SK-N-SH (cell line): ENCODE results near the gene BUB3. TPM values are rescaled to one million over a fixed set of nuclear protein-coding genes. Genes with fewer than 3 reads are reported as not detected.

ENCODE experiments used
- CTCF ChIA-PET: fragments of 300-600, 350-600 bp; formaldehyde crosslinking; extraction: SDS; loops from one replicate; lab custom pipeline; 2021; lab: Yijun Ruan, JAX
- POLR2A ChIA-PET: fragments of 350-600 bp; sonication (Branson Sonifier 250); formaldehyde crosslinking; extraction: SDS; loops from one replicate; lab custom pipeline; 2020; ENCODE audit warnings: antibody characterized with exemption, inconsistent platforms; lab: Yijun Ruan, JAX
- DNase-seq: peaks from one replicate; pipeline ENCODE4 v3.0.0; 2012
- H2AFZ ChIP-seq: fragments of 200-600 bp; sonication (generic); 2 replicates; pipeline ENCODE4 v1.8.1; 2016; ENCODE audit warnings: antibody characterized with exemption, mild to moderate bottlenecking, low read depth
- H3F3A ChIP-seq: fragments of 200-600 bp; sonication (generic); replicated peaks from 2 replicates; pipeline ENCODE3; 2016; ENCODE audit warnings: antibody characterized with exemption, mild to moderate bottlenecking; ENCODE audit not compliant: insufficient read depth
- H3K27ac ChIP-seq, 2 experiments: fragments of 200-500 bp in 1 of 2; fragments of 200-600 bp in 1 of 2; sonication (Bioruptor generic) in 1 of 2; sonication (generic), shearing (Covaris generic) in 1 of 2; 2 replicates each; pipeline versions ENCODE4 v1.5.1 to v1.6.1; 2014 to 2016; ENCODE audit warnings: low read depth in 2 of 2, inconsistent platforms in 1 of 2, low read length in 1 of 2, mild to moderate bottlenecking in 1 of 2, mixed read lengths in 1 of 2
- H3K27me3 ChIP-seq: fragments of 200-600 bp; sonication (generic), shearing (Covaris generic); 2 replicates; pipeline ENCODE4 v1.6.1; 2016; ENCODE audit warnings: mixed run types; ENCODE audit not compliant: insufficient read depth
- H3K36me3 ChIP-seq, 2 experiments: fragments of 200-500 bp in 1 of 2; fragments of 200-600 bp in 1 of 2; sonication (Bioruptor generic) in 1 of 2; sonication (generic) in 1 of 2; replicated peaks in 1 of 2; 2 replicates each; pipeline versions ENCODE3 to v1.5.1; 2014 to 2016; ENCODE audit warnings: low read length in 1 of 2, mild to moderate bottlenecking in 1 of 2; ENCODE audit not compliant: insufficient read depth in 2 of 2, control insufficient read depth in 1 of 2
- H3K4me1 ChIP-seq, 2 experiments: fragments of 200-500 bp in 1 of 2; fragments of 200-600 bp in 1 of 2; sonication (Bioruptor generic) in 1 of 2; sonication (generic), shearing (Covaris generic) in 1 of 2; 2 replicates each; pipeline versions ENCODE4 v1.5.1 to v1.6.1; 2014 to 2016; ENCODE audit warnings: low read depth in 1 of 2, low read length in 1 of 2, mixed run types in 1 of 2; ENCODE audit not compliant: insufficient read depth in 2 of 2, control insufficient read depth in 1 of 2
- H3K4me2 ChIP-seq: fragments of 200-600 bp; sonication (generic), shearing (Covaris generic); 2 replicates; pipeline ENCODE4 v1.6.1; 2017; ENCODE audit warnings: mixed run types
- H3K4me3 ChIP-seq, 2 experiments: fragments of 200-500 bp in 1 of 2; fragments of 200-600 bp in 1 of 2; sonication (Bioruptor generic) in 1 of 2; sonication (generic), shearing (Covaris generic) in 1 of 2; 2 replicates each; pipeline versions ENCODE4 v1.5.1 to v1.8.1; 2014 to 2016; ENCODE audit warnings: low read depth in 2 of 2, inconsistent platforms in 1 of 2, low read length in 1 of 2, mild to moderate bottlenecking in 1 of 2, mixed read lengths in 1 of 2, moderate library complexity in 1 of 2
- H3K79me2 ChIP-seq: fragments of 200-600 bp; sonication (generic); 2 replicates; pipeline ENCODE4 v1.8.1; 2017; ENCODE audit warnings: mild to moderate bottlenecking; ENCODE audit not compliant: insufficient read depth
- H3K9ac ChIP-seq: fragments of 200-600 bp; sonication (generic); 2 replicates; pipeline ENCODE4 v1.6.1; 2017; ENCODE audit warnings: mixed run types
- H3K9me2 ChIP-seq: fragments of 200-600 bp; sonication (generic); 2 replicates; pipeline ENCODE4 v1.6.1; 2017; ENCODE audit warnings: mixed run types
- H3K9me3 ChIP-seq: fragments of 200-600 bp; sonication (generic); 2 replicates; pipeline ENCODE4 v1.6.1; 2017; ENCODE audit warnings: mixed run types, mild to moderate bottlenecking, moderate library complexity
- H4K20me1 ChIP-seq: fragments of 200-600 bp; sonication (generic); 2 replicates; pipeline ENCODE4 v1.6.1; 2017; ENCODE audit warnings: mild to moderate bottlenecking, mixed run types; ENCODE audit not compliant: insufficient read depth
- CHD2 ChIP-seq: fragments of 150-350 bp; IDR thresholded peaks from 2 replicates; pipeline ENCODE4 v1.6.1; 2018; ENCODE audit warnings: low read length; ENCODE audit not compliant: partially characterized antibody
- FOSL2 ChIP-seq: IDR thresholded peaks from 2 replicates; pipeline ENCODE4 v1.4.0; 2012; ENCODE audit warnings: low read depth, mild to moderate bottlenecking, moderate library complexity, borderline replicate concordance
- GATA2 ChIP-seq: sonication (generic); formaldehyde crosslinking; IDR thresholded peaks from 2 replicates; pipeline ENCODE4 v1.5.0; 2020; ENCODE audit warnings: mild to moderate bottlenecking, missing genetic modification reagents
- PBX3 ChIP-seq: IDR thresholded peaks from 2 replicates; pipeline ENCODE4; 2012
- RCOR1 ChIP-seq: fragments of 150-350 bp; IDR thresholded peaks from 2 replicates; pipeline ENCODE4 v1.6.1; 2017; ENCODE audit warnings: antibody characterized with exemption, low read length
- RXRA ChIP-seq: IDR thresholded peaks from 2 replicates; pipeline ENCODE4 v1.4.0; 2012; ENCODE audit warnings: low read depth, mild to moderate bottlenecking, borderline replicate concordance
- SMC3 ChIP-seq: IDR thresholded peaks from 2 replicates; pipeline ENCODE4 v1.6.1; 2012; ENCODE audit warnings: low read depth, low read length, improper control_type of control experiment
- TEAD4 ChIP-seq: IDR thresholded peaks from 2 replicates; pipeline ENCODE4 v1.4.0; 2012; ENCODE audit warnings: mild to moderate bottlenecking, borderline replicate concordance; ENCODE audit not compliant: insufficient read depth
- USF1 ChIP-seq: IDR thresholded peaks from 2 replicates; pipeline ENCODE4 v1.4.0; 2012; ENCODE audit warnings: low read depth, borderline replicate concordance
- WGBS: methylation state at CpG from one replicate; pipeline ENCODE4 v1.1.6; 2017; ENCODE audit warnings: low lambda C conversion rate; 5-methylcytosine and 5-hydroxymethylcytosine counted together
- polyA plus RNA-seq, 3 experiments: library from polyadenylated mRNA; depleted of rRNA; stranded (reverse); fragments of >200 nt; gene quantifications; 2 replicates each; pipeline ENCODE4 v1.2.3, GENCODE V29; 2012

BUB3 gene
- polyA plus RNA-seq, 1 of the 3 experiments (the other 2 are of a cell fraction): 202 TPM

GRCh38 chr10:123212063-123212462, 57.9 kb downstream of the BUB3 start:
- Histone ChIP-seq H4K20me1 (no peaks in the 10 kb centered on the region), H3K4me3 (no peak overlapping the region), H3K27me3 (no peaks in the 10 kb centered on the region), H3K27ac (peak overlapping the region in 1 of 2 experiments; percentile 81; a peak in 2 of 4 replicates), H3F3A (no peaks in the 10 kb centered on the region), H3K79me2 (no peaks in the 10 kb centered on the region), H2AFZ (no peak overlapping the region), H3K4me1 (peaks cover 0 to 9% of the 10 kb centered on the region in 2 experiments; a peak in 2 of 4 replicates), H3K9me2 (no peaks in the 10 kb centered on the region), H3K4me2 (no peak overlapping the region), H3K9ac (no peak overlapping the region), H3K36me3 (peaks cover 0 to 5% of the 10 kb centered on the region in 2 experiments), H3K9me3 (no peaks in the 10 kb centered on the region; the same call in 1 of the 2 replicates)
- ChIA-PET POLR2A (no interaction called here), CTCF (interaction anchor here (0.9 kb wide), 1 partner anchor 10 kb away, joined by 3 read pairs; no protein-coding TSS in a partner anchor)
- TF ChIP-seq PBX3: no peak
- no peak for TF ChIP-seq CHD2
- no peak for TF ChIP-seq FOSL2
- peak; percentile 36; the same call in 1 of the 2 replicates for TF ChIP-seq GATA2 (CRISPR knock-in tag)
- WGBS: 41% methylated on average over 1 of the region's 1 CpG
- DNase-seq: peak; percentile 28

GRCh38 chr10:123212640-123213039, 58.4 kb downstream of the BUB3 start:
- 26% methylated on average over 6 of the region's 6 CpGs for WGBS
- CTCF ChIA-PET: interaction anchor here (0.6 to 1.2 kb wide), 4 partner anchors 10 to 149 kb away, joined by 3 to 4 read pairs (median 3); no protein-coding TSS in a partner anchor

More at GRCh38 chr10:123212640-123213039, 58.4 kb downstream of the BUB3 start:
- no peaks in the 10 kb centered on the region for H3K79me2 ChIP-seq
- no peak overlapping the region for H3K4me2 ChIP-seq
- no peaks in the 10 kb centered on the region for H4K20me1 ChIP-seq
- TF ChIP-seq TEAD4: no peak
- no peak for TF ChIP-seq PBX3
- no peak for TF ChIP-seq CHD2
- no peak for TF ChIP-seq RXRA
- TF ChIP-seq SMC3: no peak
- peak; percentile 28; the same call in 1 of the 2 replicates for TF ChIP-seq GATA2 (CRISPR knock-in tag)
- no peak for TF ChIP-seq USF1
- no peak for TF ChIP-seq RCOR1
- no peak overlapping the region for H3K4me3 ChIP-seq
- no peak overlapping the region for H2AFZ ChIP-seq
- peaks cover 0 to 9% of the 10 kb centered on the region in 2 experiments; a peak in 2 of 4 replicates for H3K4me1 ChIP-seq
- no peaks in the 10 kb centered on the region; the same call in 1 of the 2 replicates for H3K9me3 ChIP-seq
- no peaks in the 10 kb centered on the region for H3K9me2 ChIP-seq
- no peak for DNase-seq
- H3K36me3 ChIP-seq: peaks cover 0 to 5% of the 10 kb centered on the region in 2 experiments
- POLR2A ChIA-PET: no interaction called here
- no peaks in the 10 kb centered on the region for H3K27me3 ChIP-seq
- no peaks in the 10 kb centered on the region for H3F3A ChIP-seq
- peak overlapping the region in 1 of 2 experiments; percentile 81; a peak in 1 of 4 replicates for H3K27ac ChIP-seq
- no peak overlapping the region for H3K9ac ChIP-seq
